Measurements from ENCODE around the gene GEMIN8. TPM values are rescaled to one million over a fixed set of nuclear protein-coding genes. Genes with fewer than 3 reads are reported as not detected.

The GEMIN8 gene
- total RNA-seq, 1 donor from 2014 or later, result 10.9 TPM

Other genes starting within 250 kb of the GEMIN8 start
- gene GPM6B, start 212.8 kb downstream of the GEMIN8 start, total RNA-seq, result 38.9 TPM

All from tongue (tissue), 1 donor.